GM23338 (cell line): ENCODE data around the gene MORC1. TPM values are rescaled to one million over a fixed set of nuclear protein-coding genes. Genes with fewer than 3 reads are reported as not detected.

Experiments
- ATAC-seq: fragments of 200-7000 bp; cut with Tn5 transposase; 3 replicates; pipeline ENCODE4 v1.9.1; 2020
- DNase-seq: peaks from one replicate; pipeline ENCODE4 v3.0.0-alpha.2; 2015; ENCODE audit warnings: low spot score
- H2AFZ ChIP-seq: fragments of 200-600 bp; sonication (generic); 2 replicates; pipeline ENCODE4 v1.8.0; 2016; ENCODE audit warnings: antibody characterized with exemption, mild to moderate bottlenecking, moderate library complexity
- H3F3A ChIP-seq: fragments of 200-600 bp; sonication (generic); replicated peaks from 2 replicates; pipeline ENCODE4 v1.8.0; 2017; ENCODE audit warnings: antibody characterized with exemption, mixed run types, low read depth
- H3K27ac ChIP-seq: fragments of 200-600 bp; sonication (generic); 2 replicates; pipeline ENCODE4 v1.6.1; 2016; ENCODE audit warnings: low read depth
- H3K27me3 ChIP-seq: fragments of 200-600 bp; sonication (generic); 2 replicates; pipeline ENCODE4 v1.8.0; 2016; ENCODE audit warnings: mild to moderate bottlenecking, mixed run types, moderate library complexity; ENCODE audit not compliant: insufficient read depth
- H3K36me3 ChIP-seq: fragments of 200-600 bp; sonication (generic); 2 replicates; pipeline ENCODE4 v1.8.0; 2016; ENCODE audit warnings: mild to moderate bottlenecking; ENCODE audit not compliant: insufficient read depth
- H3K4me1 ChIP-seq: fragments of 200-600 bp; sonication (generic); 2 replicates; pipeline ENCODE4 v1.8.0; 2016; ENCODE audit warnings: mild to moderate bottlenecking, moderate library complexity; ENCODE audit not compliant: insufficient read depth
- H3K4me2 ChIP-seq: fragments of 200-600 bp; sonication (generic); 2 replicates; pipeline ENCODE4 v1.7.1; 2017; ENCODE audit warnings: mixed run types
- H3K4me3 ChIP-seq: fragments of 200-600 bp; sonication (generic); 2 replicates; pipeline ENCODE4 v1.6.1; 2016; ENCODE audit warnings: mixed run types
- H3K79me2 ChIP-seq: fragments of 200-600 bp; sonication (generic); replicated peaks from 2 replicates; pipeline ENCODE4 v1.8.0; 2017; ENCODE audit warnings: mild to moderate bottlenecking; ENCODE audit not compliant: insufficient read depth
- H3K9me2 ChIP-seq: fragments of 200-600 bp; sonication (generic); 2 replicates; pipeline ENCODE4 v1.8.0; 2017; ENCODE audit not compliant: insufficient read depth
- H4K20me1 ChIP-seq: fragments of 200-600 bp; sonication (generic); replicated peaks from 2 replicates; pipeline ENCODE4 v1.8.0; 2017; ENCODE audit warnings: mild to moderate bottlenecking; ENCODE audit not compliant: insufficient read depth
- H3K27ac Mint-ChIP-seq: 2 replicates; pipeline ENCODE4 v1.8.0; 2020; ENCODE audit warnings: inconsistent platforms, mild to moderate bottlenecking, moderate library complexity, mixed read lengths
- H3K27me3 Mint-ChIP-seq: 3 replicates; pipeline ENCODE4 v1.8.0; 2022; ENCODE audit warnings: low read depth, mild to moderate bottlenecking, moderate library complexity, mixed read lengths, inconsistent platforms; ENCODE audit not compliant: insufficient read depth, poor library complexity
- H3K36me3 Mint-ChIP-seq: 3 replicates; pipeline ENCODE4 v1.8.0; 2021; ENCODE audit warnings: low read depth, mild to moderate bottlenecking, inconsistent platforms, moderate library complexity, mixed read lengths
- H3K4me1 Mint-ChIP-seq: 3 replicates; pipeline ENCODE4 v1.8.0; 2020; ENCODE audit warnings: mild to moderate bottlenecking, inconsistent platforms, mixed read lengths
- H3K4me3 Mint-ChIP-seq: 3 replicates; pipeline ENCODE4 v1.8.0; 2021; ENCODE audit warnings: moderate library complexity, mild to moderate bottlenecking, inconsistent platforms, mixed read lengths
- H3K9me3 Mint-ChIP-seq: 3 replicates; pipeline ENCODE4 v1.8.0; 2020; ENCODE audit warnings: moderate library complexity, mild to moderate bottlenecking, inconsistent platforms, mixed read lengths
- CREB1 ChIP-seq: fragments of 250-450 bp; sonication (Bioruptor Pico); IDR thresholded peaks from 2 replicates; pipeline ENCODE4 v1.5.0; 2020; ENCODE audit warnings: low read depth, mild to moderate bottlenecking, moderate library complexity
- CTCF ChIP-seq, 2 experiments: fragments of 200-600 bp in 1 of 2; sonication (generic) in 1 of 2; conservative IDR thresholded peaks; 2 replicates each; pipeline versions ENCODE4 v1.5.1 to v1.6.1; 2016 to 2017; ENCODE audit warnings: antibody characterized with exemption in 2 of 2, low read depth in 2 of 2, mild to moderate bottlenecking in 2 of 2, moderate library complexity in 1 of 2
- EZH2 ChIP-seq: fragments of 200-600 bp; sonication (generic); IDR thresholded peaks from one replicate; pipeline ENCODE4 v1.8.0; 2017; ENCODE audit warnings: antibody characterized with exemption, mild to moderate bottlenecking, low read depth; ENCODE audit not compliant: unreplicated experiment
- NANOG ChIP-seq: IDR thresholded peaks from 2 replicates; pipeline ENCODE4 v1.6.1; 2016; ENCODE audit warnings: antibody characterized with exemption, borderline replicate concordance
- POLR2AphosphoS5 ChIP-seq: IDR thresholded peaks from 2 replicates; pipeline ENCODE4 v1.6.1; 2016; ENCODE audit warnings: antibody characterized with exemption, low read depth
- STAT1 ChIP-seq: IDR thresholded peaks from one replicate; pipeline ENCODE4 v1.6.1; 2016; ENCODE audit warnings: antibody characterized with exemption; ENCODE audit not compliant: unreplicated experiment
- ZNF114 ChIP-seq: fragments of 250-450 bp; sonication (Bioruptor Pico); IDR thresholded peaks from 2 replicates; pipeline ENCODE4 v1.5.0; 2020; ENCODE audit warnings: mild to moderate bottlenecking, moderate library complexity
- ZNF462 ChIP-seq: fragments of 250-450 bp; sonication (Bioruptor Pico); IDR thresholded peaks from 2 replicates; pipeline ENCODE4 v1.5.0; 2020; ENCODE audit warnings: mild to moderate bottlenecking, moderate library complexity
- polyA plus RNA-seq: library from polyadenylated mRNA; unstranded; fragments of >200 nt; fragmentation: Nextera tagmentation; extraction: Ambion mirVana; gene quantifications from 2 replicates; pipeline ENCODE4 v1.2.1, GENCODE V29; 2016
- total RNA-seq: library from RNA; depleted of rRNA; stranded (reverse); fragments of >200 nt; shearing (Covaris generic); gene quantifications from 2 replicates; pipeline ENCODE4 v1.2.3, GENCODE V29; 2014
- TF ChIP-seq, protein P1 (sequence below): IDR thresholded peaks from one replicate; pipeline ENCODE4 v1.6.1; 2018; ENCODE audit warnings: antibody characterized with exemption; ENCODE audit not compliant: unreplicated experiment

Gene MORC1
- total and polyA plus RNA-seq, 2 experiments from 2014 or later, result not detected

DNA sequence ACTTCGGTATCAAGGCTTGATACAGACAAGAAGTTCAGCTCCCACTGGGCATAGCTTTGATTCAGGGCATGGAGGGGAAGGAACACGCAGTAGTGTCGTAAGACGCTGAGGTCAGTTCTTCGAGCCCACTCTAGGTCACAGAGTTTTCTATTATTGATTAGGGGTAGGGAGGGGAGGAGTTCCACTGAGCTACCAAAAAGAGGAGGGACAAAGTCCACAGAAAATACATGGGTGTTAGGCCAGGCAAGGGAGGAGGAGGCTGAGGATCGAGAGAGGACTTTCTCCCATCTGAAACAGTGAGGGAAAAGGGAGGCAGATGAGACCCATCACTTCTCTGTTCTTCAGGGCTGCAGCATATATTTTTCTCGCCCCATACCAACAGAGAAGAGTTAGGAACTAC is 89.2 kb downstream of the MORC1 start:
- H3K27me3 ChIP-seq, result no peaks in the 10 kb centered on the region
- H3K9me2 ChIP-seq, result no peaks in the 10 kb centered on the region
- H3K4me3 ChIP-seq, result no peak overlapping the region
- DNase-seq (no peak), ATAC-seq (no peak)
- Mint-ChIP-seq H3K27me3 (no peaks in the 10 kb centered on the region), H3K9me3 (no peaks in the 10 kb centered on the region), H3K4me1 (no peaks in the 10 kb centered on the region), H3K27ac (no peak overlapping the region), H3K36me3 (no peaks in the 10 kb centered on the region), H3K4me3 (no peak overlapping the region)
- TF ChIP-seq ZNF114 (CRISPR knock-in tag), result no peak
- TF ChIP-seq POLR2AphosphoS5, result no peak
- no peak for TF ChIP-seq STAT1
- TF ChIP-seq EZH2, result no peak
- no peak for TF ChIP-seq CTCF (conservative IDR thresholded peaks at IDR 0.05; ENCODE audit: low read depth in 2 of 2)
- TF ChIP-seq, protein P1, sequence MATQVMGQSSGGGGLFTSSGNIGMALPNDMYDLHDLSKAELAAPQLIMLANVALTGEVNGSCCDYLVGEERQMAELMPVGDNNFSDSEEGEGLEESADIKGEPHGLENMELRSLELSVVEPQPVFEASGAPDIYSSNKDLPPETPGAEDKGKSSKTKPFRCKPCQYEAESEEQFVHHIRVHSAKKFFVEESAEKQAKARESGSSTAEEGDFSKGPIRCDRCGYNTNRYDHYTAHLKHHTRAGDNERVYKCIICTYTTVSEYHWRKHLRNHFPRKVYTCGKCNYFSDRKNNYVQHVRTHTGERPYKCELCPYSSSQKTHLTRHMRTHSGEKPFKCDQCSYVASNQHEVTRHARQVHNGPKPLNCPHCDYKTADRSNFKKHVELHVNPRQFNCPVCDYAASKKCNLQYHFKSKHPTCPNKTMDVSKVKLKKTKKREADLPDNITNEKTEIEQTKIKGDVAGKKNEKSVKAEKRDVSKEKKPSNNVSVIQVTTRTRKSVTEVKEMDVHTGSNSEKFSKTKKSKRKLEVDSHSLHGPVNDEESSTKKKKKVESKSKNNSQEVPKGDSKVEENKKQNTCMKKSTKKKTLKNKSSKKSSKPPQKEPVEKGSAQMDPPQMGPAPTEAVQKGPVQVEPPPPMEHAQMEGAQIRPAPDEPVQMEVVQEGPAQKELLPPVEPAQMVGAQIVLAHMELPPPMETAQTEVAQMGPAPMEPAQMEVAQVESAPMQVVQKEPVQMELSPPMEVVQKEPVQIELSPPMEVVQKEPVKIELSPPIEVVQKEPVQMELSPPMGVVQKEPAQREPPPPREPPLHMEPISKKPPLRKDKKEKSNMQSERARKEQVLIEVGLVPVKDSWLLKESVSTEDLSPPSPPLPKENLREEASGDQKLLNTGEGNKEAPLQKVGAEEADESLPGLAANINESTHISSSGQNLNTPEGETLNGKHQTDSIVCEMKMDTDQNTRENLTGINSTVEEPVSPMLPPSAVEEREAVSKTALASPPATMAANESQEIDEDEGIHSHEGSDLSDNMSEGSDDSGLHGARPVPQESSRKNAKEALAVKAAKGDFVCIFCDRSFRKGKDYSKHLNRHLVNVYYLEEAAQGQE, result no peak
- TF ChIP-seq ZNF462, result no peak
- TF ChIP-seq CREB1 (CRISPR knock-in tag), result no peak
- no peak for TF ChIP-seq NANOG
- no peaks in the 10 kb centered on the region for H3K36me3 ChIP-seq
- no peak overlapping the region for H3K4me2 ChIP-seq
- H4K20me1 ChIP-seq, result no peaks in the 10 kb centered on the region
- no peaks in the 10 kb centered on the region; the same call in 1 of the 2 replicates for H3K4me1 ChIP-seq
- H2AFZ ChIP-seq, result no peak overlapping the region
- H3F3A ChIP-seq, result no peaks in the 10 kb centered on the region
- H3K27ac ChIP-seq, result no peak overlapping the region
- H3K79me2 ChIP-seq, result no peaks in the 10 kb centered on the region
